OCI-LY3 (cell line): ENCODE results near the gene MAGEC2.

Experiments used
- H2AFZ ChIP-seq: fragments of 200-600, 300-600 bp; shearing (Covaris generic); 2 replicates; pipeline ENCODE4 v1.6.0; 2014; ENCODE audit warnings: antibody characterized with exemption, low read depth, low read length
- H3K27ac ChIP-seq: fragments of 200-600, 300-600 bp; sonication (generic); 2 replicates; pipeline ENCODE4 v1.5.1; 2014; ENCODE audit warnings: mild to moderate bottlenecking, low read length, moderate library complexity, mixed read lengths
- H3K27me3 ChIP-seq: fragments of 200-600, 300-600 bp; sonication (generic); 2 replicates; pipeline ENCODE4 v1.6.1; 2014; ENCODE audit warnings: low read depth, low read length, mixed read lengths
- H3K36me3 ChIP-seq: fragments of 200-600, 300-600 bp; sonication (generic); replicated peaks from 2 replicates; pipeline ENCODE3; 2014; ENCODE audit warnings: low read depth, low read length, mixed read lengths
- H3K4me1 ChIP-seq: fragments of 300-600, 200-600 bp; sonication (generic); 2 replicates; pipeline ENCODE4 v1.6.1; 2014; ENCODE audit warnings: low read length, mixed read lengths
- H3K4me2 ChIP-seq: fragments of 200-600, 300-600 bp; sonication (generic); 2 replicates; pipeline ENCODE4 v1.6.1; 2014; ENCODE audit warnings: low read length, mixed read lengths
- H3K4me3 ChIP-seq: fragments of 300-600, 200-600 bp; sonication (generic); 2 replicates; pipeline ENCODE4 v1.5.1; 2014; ENCODE audit warnings: antibody characterized with exemption, mild to moderate bottlenecking, low read length, moderate library complexity
- H3K79me2 ChIP-seq: fragments of 300-600, 200-600 bp; shearing (Covaris generic); 2 replicates; pipeline ENCODE4 v1.6.1; 2014; ENCODE audit warnings: mild to moderate bottlenecking, low read length, mixed read lengths
- H3K9ac ChIP-seq: fragments of 300-600, 200-600 bp; shearing (Covaris generic); 2 replicates; pipeline ENCODE4 v1.6.0; 2014; ENCODE audit warnings: mild to moderate bottlenecking, low read length, moderate library complexity
- H3K9me3 ChIP-seq: fragments of 200-600, 300-600 bp; shearing (Covaris generic); 2 replicates; pipeline ENCODE4 v1.6.1; 2014; ENCODE audit warnings: low read length, mixed read lengths; ENCODE audit not compliant: insufficient read depth
- H4K20me1 ChIP-seq: fragments of 200-600, 300-600 bp; sonication (generic); 2 replicates; pipeline ENCODE4 v1.6.1; 2016; ENCODE audit warnings: low read length, mixed read lengths; ENCODE audit not compliant: insufficient read depth
- EZH2phosphoT487 ChIP-seq: fragments of 200-600 bp; shearing (Covaris generic); IDR thresholded peaks from 2 replicates; pipeline ENCODE4 v1.6.1; 2018; ENCODE audit warnings: antibody characterized with exemption, mixed run types, low read depth
- TF ChIP-seq, protein P1 (sequence below): fragments of 200-600, 300-600 bp; sonication (generic); IDR thresholded peaks from 2 replicates; pipeline ENCODE4 v1.5.1; 2014; ENCODE audit warnings: antibody characterized with exemption, low read length, low read depth

MAGEC2 gene

DNA sequence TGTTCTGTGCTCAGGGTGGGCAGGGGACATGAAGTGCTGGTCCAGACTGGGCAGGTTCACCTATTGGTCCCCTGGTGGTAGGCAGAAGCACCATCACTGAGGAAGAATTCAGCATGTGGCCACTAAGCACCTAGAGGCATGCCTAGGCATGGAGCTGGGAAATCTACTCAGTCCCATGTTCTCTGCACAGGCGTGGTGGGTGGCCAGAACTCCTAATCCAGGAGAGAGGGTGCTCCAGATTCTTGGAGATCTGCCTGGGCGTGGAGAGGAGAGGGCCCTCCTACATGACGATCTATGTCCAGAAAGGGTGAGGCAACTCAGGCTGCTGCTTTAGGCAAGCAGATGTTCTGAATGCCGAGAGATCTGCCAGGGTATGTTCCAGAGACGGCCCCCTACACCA, 44.6 kb upstream of the MAGEC2 start:
- H3K4me3 ChIP-seq: no peak overlapping the region
- H3K36me3 ChIP-seq: no peaks in the 10 kb centered on the region
- no peak overlapping the region for H2AFZ ChIP-seq
- H3K27me3 ChIP-seq: no peaks in the 10 kb centered on the region
- no peaks in the 10 kb centered on the region for H4K20me1 ChIP-seq
- TF ChIP-seq, protein P1, sequence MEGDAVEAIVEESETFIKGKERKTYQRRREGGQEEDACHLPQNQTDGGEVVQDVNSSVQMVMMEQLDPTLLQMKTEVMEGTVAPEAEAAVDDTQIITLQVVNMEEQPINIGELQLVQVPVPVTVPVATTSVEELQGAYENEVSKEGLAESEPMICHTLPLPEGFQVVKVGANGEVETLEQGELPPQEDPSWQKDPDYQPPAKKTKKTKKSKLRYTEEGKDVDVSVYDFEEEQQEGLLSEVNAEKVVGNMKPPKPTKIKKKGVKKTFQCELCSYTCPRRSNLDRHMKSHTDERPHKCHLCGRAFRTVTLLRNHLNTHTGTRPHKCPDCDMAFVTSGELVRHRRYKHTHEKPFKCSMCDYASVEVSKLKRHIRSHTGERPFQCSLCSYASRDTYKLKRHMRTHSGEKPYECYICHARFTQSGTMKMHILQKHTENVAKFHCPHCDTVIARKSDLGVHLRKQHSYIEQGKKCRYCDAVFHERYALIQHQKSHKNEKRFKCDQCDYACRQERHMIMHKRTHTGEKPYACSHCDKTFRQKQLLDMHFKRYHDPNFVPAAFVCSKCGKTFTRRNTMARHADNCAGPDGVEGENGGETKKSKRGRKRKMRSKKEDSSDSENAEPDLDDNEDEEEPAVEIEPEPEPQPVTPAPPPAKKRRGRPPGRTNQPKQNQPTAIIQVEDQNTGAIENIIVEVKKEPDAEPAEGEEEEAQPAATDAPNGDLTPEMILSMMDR: no peak
- no peak for TF ChIP-seq EZH2phosphoT487
- H3K27ac ChIP-seq: no peak overlapping the region
- no peaks in the 10 kb centered on the region for H3K79me2 ChIP-seq
- H3K9ac ChIP-seq: no peak overlapping the region
- H3K9me3 ChIP-seq: no peaks in the 10 kb centered on the region
- no peaks in the 10 kb centered on the region for H3K4me1 ChIP-seq
- H3K4me2 ChIP-seq: no peak overlapping the region

DNA sequence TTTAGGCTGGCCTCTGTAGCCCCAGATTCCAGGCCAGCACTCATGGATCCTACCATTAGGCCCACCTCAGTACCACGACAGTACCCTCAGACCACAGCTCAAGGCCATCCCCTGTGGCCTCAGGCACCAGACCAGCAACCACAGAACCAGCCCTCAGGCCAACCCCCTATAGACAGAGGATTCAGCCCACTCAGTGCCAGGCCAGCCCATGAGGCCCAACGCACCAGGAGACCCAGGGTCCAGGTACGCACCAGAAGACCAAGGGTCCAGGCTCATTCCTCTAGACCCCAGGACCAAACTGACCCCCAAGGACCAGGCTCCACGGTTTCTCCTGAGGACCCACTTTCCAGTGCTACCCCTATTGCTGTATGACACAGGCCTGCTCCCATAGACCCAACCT, 39.5 kb upstream of the MAGEC2 start:
- H3K27me3 ChIP-seq: no peaks in the 10 kb centered on the region
- no peaks in the 10 kb centered on the region for H3K36me3 ChIP-seq
- no peak overlapping the region for H3K27ac ChIP-seq
- no peaks in the 10 kb centered on the region for H3K4me1 ChIP-seq
- no peak overlapping the region for H2AFZ ChIP-seq
- H3K4me3 ChIP-seq: no peak overlapping the region
- no peaks in the 10 kb centered on the region for H3K79me2 ChIP-seq
- no peak for TF ChIP-seq EZH2phosphoT487
- TF ChIP-seq, protein P1: no peak
- no peaks in the 10 kb centered on the region for H3K9me3 ChIP-seq
- H3K9ac ChIP-seq: no peak overlapping the region
- no peak overlapping the region for H3K4me2 ChIP-seq
- H4K20me1 ChIP-seq: no peaks in the 10 kb centered on the region

DNA sequence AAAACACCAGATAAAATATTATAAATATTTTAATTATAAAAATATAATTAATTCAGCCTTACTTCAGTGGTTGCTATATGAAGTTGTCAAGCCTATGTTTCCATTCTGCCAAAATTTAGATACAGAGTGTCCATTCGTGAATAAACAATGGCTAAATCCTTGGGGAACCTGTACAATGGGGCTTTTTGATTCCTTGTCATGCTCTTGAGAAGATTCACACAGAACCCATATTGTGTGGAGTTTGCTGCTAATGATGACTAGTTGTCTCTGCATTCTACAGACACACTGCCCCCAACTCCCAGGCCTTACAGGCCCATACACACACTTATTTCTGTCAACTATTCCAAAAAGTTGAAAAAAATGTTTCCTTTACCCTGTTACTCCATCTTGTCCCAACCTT, 33.4 kb upstream of the MAGEC2 start:
- Histone ChIP-seq H3K36me3 (peaks cover 3% of the 10 kb centered on the region), H3K4me1 (peaks cover 6% of the 10 kb centered on the region), H3K9ac (no peak overlapping the region), H3K27me3 (no peaks in the 10 kb centered on the region), H2AFZ (no peak overlapping the region), H3K9me3 (no peaks in the 10 kb centered on the region), H3K79me2 (no peaks in the 10 kb centered on the region), H3K4me2 (no peak overlapping the region), H3K27ac (no peak overlapping the region), H4K20me1 (no peaks in the 10 kb centered on the region), H3K4me3 (no peak overlapping the region)
- no peak for TF ChIP-seq EZH2phosphoT487
- TF ChIP-seq, protein P1: no peak

DNA sequence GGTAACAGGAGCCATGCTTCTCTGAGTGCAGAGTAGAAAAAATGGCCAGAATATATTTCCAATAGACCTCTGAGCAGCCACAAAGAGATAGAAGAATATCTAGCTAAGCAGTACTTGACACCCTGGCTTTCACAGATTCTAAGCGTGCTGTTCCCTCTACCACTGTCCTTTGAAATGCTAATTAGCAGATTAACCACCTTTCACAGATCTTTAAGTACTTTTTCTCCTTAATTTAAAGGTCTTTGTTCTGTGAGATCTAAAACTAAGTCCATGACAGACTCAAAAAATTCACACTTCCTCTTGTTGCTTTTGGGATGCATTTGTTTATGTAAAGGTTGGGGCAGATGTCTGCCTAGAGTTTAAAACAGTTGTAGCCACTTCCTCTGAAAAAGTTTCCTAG, 28.3 kb upstream of the MAGEC2 start:
- no peak for TF ChIP-seq EZH2phosphoT487
- TF ChIP-seq, protein P1: no peak
- Histone ChIP-seq H3K4me3 (no peak overlapping the region), H3K27me3 (no peaks in the 10 kb centered on the region), H3K9ac (no peak overlapping the region), H3K27ac (peak overlapping the region; percentile 68), H3K4me2 (peak overlapping the region; percentile 2; the same call in 1 of the 2 replicates), H3K79me2 (no peaks in the 10 kb centered on the region), H3K4me1 (peaks cover 12% of the 10 kb centered on the region), H3K36me3 (peaks cover 3% of the 10 kb centered on the region), H4K20me1 (no peaks in the 10 kb centered on the region), H2AFZ (no peak overlapping the region), H3K9me3 (no peaks in the 10 kb centered on the region)
